RWPE2 (cell line): ENCODE measurements around the gene DIDO1.

ENCODE experiments used
- ATAC-seq: fragments of 200-7000 bp; cut with Tn5 transposase; 3 replicates; pipeline ENCODE4 v1.9.1; 2021; ENCODE audit warnings: low read depth
- DNase-seq: peaks from one replicate; pipeline ENCODE4 v3.0.0-alpha.2; 2020; ENCODE audit warnings: low spot score
- H3K27ac ChIP-seq: fragments of 450-650 bp; 2 replicates; pipeline ENCODE4 v1.5.1; 2017; ENCODE audit warnings: mild to moderate bottlenecking; ENCODE audit not compliant: poor library complexity, severe bottlenecking
- H3K27me3 ChIP-seq: fragments of 250-450 bp; sonication (Bioruptor Pico); 2 replicates; pipeline ENCODE4 v1.5.1; 2021; ENCODE audit warnings: mild to moderate bottlenecking, moderate library complexity; ENCODE audit not compliant: insufficient read depth, poor library complexity, severe bottlenecking
- H3K36me3 ChIP-seq: fragments of 250-450 bp; sonication (Bioruptor Pico); 2 replicates; pipeline ENCODE4 v1.5.1; 2020; ENCODE audit warnings: low read depth, mild to moderate bottlenecking, moderate library complexity
- H3K4me1 ChIP-seq: fragments of 250-450 bp; sonication (Bioruptor Pico); 2 replicates; pipeline ENCODE4 v1.5.1; 2021; ENCODE audit warnings: mild to moderate bottlenecking, moderate library complexity; ENCODE audit not compliant: insufficient read depth, poor library complexity, severe bottlenecking
- H3K4me3 ChIP-seq: fragments of 250-450 bp; sonication (Bioruptor Pico); 2 replicates; pipeline ENCODE4 v1.5.1; 2021; ENCODE audit warnings: mild to moderate bottlenecking, moderate library complexity; ENCODE audit not compliant: severe bottlenecking
- H3K9me3 ChIP-seq: fragments of 250-450 bp; sonication (Bioruptor Pico); 2 replicates; pipeline ENCODE4 v1.5.1; 2021; ENCODE audit warnings: mild to moderate bottlenecking, moderate library complexity; ENCODE audit not compliant: severe bottlenecking
- TF ChIP-seq, protein P1 (sequence below): fragments of 450-650 bp; IDR thresholded peaks from one replicate; pipeline ENCODE4 v1.5.1; 2017; ENCODE audit warnings: mild to moderate bottlenecking, moderate library complexity; ENCODE audit not compliant: poor library complexity, severe bottlenecking

Gene DIDO1

DNA sequence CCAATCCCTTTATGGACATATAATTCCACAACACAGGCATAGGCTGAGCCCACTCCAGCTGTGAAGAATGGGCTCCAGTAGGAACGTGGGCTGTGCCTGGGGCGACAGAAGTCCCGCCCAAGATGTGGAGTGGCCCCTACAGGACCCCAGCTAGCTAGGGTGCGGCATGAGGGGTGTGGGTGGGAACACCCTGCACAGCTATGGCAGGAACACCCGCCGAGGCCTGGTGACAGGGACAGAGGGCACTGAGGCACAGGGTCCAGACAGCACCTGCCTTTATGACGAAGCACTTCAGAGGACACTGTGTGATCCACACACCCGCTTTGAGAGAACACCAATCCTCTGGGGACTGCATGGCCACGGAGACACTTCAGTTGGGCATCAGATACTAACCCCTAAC lies 36.4 kb downstream of the DIDO1 start:
- Histone ChIP-seq H3K9me3 (no peaks in the 10 kb centered on the region), H3K27ac (no peak overlapping the region), H3K4me1 (peaks cover 11% of the 10 kb centered on the region), H3K36me3 (peaks cover 83% of the 10 kb centered on the region), H3K27me3 (no peaks in the 10 kb centered on the region), H3K4me3 (no peak overlapping the region)
- ATAC-seq, result no peak
- DNase-seq, result no peak
- TF ChIP-seq, protein P1, sequence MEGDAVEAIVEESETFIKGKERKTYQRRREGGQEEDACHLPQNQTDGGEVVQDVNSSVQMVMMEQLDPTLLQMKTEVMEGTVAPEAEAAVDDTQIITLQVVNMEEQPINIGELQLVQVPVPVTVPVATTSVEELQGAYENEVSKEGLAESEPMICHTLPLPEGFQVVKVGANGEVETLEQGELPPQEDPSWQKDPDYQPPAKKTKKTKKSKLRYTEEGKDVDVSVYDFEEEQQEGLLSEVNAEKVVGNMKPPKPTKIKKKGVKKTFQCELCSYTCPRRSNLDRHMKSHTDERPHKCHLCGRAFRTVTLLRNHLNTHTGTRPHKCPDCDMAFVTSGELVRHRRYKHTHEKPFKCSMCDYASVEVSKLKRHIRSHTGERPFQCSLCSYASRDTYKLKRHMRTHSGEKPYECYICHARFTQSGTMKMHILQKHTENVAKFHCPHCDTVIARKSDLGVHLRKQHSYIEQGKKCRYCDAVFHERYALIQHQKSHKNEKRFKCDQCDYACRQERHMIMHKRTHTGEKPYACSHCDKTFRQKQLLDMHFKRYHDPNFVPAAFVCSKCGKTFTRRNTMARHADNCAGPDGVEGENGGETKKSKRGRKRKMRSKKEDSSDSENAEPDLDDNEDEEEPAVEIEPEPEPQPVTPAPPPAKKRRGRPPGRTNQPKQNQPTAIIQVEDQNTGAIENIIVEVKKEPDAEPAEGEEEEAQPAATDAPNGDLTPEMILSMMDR, result no peak

DNA sequence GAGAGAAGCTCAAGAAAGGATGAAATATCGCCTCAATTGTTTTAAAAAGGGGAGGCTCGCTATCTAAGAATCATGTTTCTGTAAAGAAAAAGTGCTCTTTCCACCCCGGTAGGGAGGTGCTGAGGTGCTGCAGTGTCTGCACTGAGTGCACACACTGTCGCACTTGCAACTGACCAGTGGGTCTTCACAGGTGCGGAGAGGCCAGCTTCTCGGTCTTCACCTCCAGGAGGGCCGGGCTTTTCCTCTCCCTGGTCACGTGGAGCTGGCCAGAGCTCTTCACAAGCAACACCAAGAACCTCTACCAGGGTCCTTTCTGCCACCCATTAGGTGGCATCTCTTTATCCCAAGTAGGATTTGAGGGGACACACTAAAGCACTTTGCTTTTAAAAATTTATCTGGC lies 36.9 kb downstream of the DIDO1 start:
- no peak overlapping the region for H3K27ac ChIP-seq
- H3K27me3 ChIP-seq, result no peaks in the 10 kb centered on the region
- peaks cover 11% of the 10 kb centered on the region for H3K4me1 ChIP-seq
- TF ChIP-seq, protein P1, result no peak
- peaks cover 78% of the 10 kb centered on the region for H3K36me3 ChIP-seq
- no peak overlapping the region for H3K4me3 ChIP-seq
- ATAC-seq, result no peak
- DNase-seq, result no peak
- no peaks in the 10 kb centered on the region for H3K9me3 ChIP-seq

DNA sequence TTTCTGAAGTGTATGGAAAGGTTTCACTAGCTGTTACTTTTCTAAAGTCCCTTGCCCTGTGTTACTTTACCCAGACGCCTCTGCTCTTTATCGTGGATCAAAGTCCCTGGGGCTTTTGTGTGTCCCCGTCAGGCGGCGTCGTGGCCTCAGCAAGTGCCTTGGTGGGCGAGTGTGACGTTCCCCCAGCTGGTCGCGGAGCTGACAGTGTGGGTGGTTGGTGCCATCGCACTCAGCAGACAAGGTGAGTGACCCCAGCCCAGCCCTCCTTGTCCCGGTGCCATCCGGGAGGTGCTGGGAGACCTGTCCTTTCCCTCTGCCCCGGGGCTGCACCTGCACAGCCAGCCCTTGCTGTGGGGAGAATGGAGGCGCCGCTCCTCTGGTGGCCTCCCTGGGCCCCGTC lies 37.4 kb downstream of the DIDO1 start:
- no peak for DNase-seq
- TF ChIP-seq, protein P1, result no peak
- no peaks in the 10 kb centered on the region for H3K9me3 ChIP-seq
- H3K4me3 ChIP-seq, result no peak overlapping the region
- peaks cover 73% of the 10 kb centered on the region for H3K36me3 ChIP-seq
- H3K4me1 ChIP-seq, result peaks cover 11% of the 10 kb centered on the region
- H3K27ac ChIP-seq, result no peak overlapping the region
- no peaks in the 10 kb centered on the region for H3K27me3 ChIP-seq
- no peak for ATAC-seq

DNA sequence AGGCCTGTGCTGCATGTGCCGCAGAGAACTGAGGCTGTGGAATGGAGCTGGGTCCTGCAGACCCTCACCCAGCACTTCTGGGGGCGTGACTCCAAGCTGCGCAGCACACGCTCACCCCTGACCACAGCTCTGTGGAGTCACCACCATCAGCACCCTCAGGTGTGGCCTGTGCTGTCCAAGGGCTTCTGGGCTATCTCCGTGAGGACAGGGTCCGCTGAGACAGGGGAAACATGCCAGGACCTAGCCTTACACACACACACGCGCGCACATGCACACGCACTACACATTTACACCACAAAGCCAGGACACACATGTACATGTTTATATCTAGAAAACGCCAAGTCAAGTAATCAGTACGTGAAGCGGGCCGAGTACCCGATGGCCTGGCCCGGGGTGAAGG lies 37.9 kb downstream of the DIDO1 start:
- H3K36me3 ChIP-seq, result peaks cover 68% of the 10 kb centered on the region

DNA sequence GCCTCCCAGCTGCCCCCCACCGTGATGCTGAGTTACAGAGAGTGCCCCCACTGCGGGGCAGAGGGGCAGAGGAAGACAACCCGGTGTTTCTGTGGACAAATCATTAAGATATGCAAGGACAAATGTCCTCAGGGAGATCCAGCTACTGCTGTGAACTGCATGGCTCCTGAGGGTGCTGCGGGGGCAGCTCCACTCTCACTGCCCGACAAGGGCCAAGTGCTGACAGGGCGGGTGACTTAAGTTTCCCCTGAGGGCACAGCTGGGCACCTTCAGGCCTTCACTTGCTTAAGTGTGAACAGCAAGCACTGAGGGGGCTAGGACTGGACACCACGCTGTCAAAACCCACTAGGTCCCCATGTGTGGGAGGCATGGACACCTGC lies 38.5 kb downstream of the DIDO1 start:
- Histone ChIP-seq H3K27me3 (no peaks in the 10 kb centered on the region), H3K4me1 (peaks cover 11% of the 10 kb centered on the region), H3K9me3 (no peaks in the 10 kb centered on the region), H3K4me3 (no peak overlapping the region), H3K27ac (peak overlapping the region; percentile 60), H3K36me3 (peaks cover 63% of the 10 kb centered on the region)
- DNase-seq, result no peak
- peak; percentile 18 for ATAC-seq
- TF ChIP-seq, protein P1, result no peak

More for the DNA sequence above, 37.9 kb downstream of the DIDO1 start:
- H3K4me3 ChIP-seq, result no peak overlapping the region
- TF ChIP-seq, protein P1, result no peak
- ATAC-seq (no peak), DNase-seq (no peak)
- peaks cover 11% of the 10 kb centered on the region for H3K4me1 ChIP-seq
- H3K27me3 ChIP-seq, result no peaks in the 10 kb centered on the region
- no peaks in the 10 kb centered on the region for H3K9me3 ChIP-seq
- peak overlapping the region; percentile 60 for H3K27ac ChIP-seq
